Sigmoid colon (tissue), 7 donors: ENCODE results near the gene DLX3. TPM values are rescaled to one million over a fixed set of nuclear protein-coding genes. Genes with fewer than 3 reads are reported as not detected.

Experiments
- DNase-seq: peaks from one replicate; pipeline ENCODE4 v3.0.0-alpha.2; 2019
- H3K27ac ChIP-seq, 4 donors: fragments of 200-600 bp; sonication (generic); one replicate each; pipeline ENCODE4 v1.5.1; 2016 to 2019; ENCODE audit warnings: mild to moderate bottlenecking in 1 of 4
- H3K27me3 ChIP-seq, 3 donors: fragments of 200-600 bp; sonication (generic); one replicate each; pipeline ENCODE4 v1.5.1; 2019; ENCODE audit warnings: mild to moderate bottlenecking in 1 of 3
- H3K36me3 ChIP-seq, 4 donors: fragments of 200-600 bp; sonication (generic); one replicate each; pipeline ENCODE4 v1.5.1; 2016 to 2019
- H3K4me1 ChIP-seq, 4 donors: fragments of 200-600 bp; sonication (generic); one replicate each; pipeline ENCODE4 v1.5.1; 2017 to 2019
- H3K4me3 ChIP-seq, 4 donors: fragments of 200-600 bp; sonication (generic); one replicate each; pipeline ENCODE4 v1.5.1; 2017 to 2019; ENCODE audit warnings: mild to moderate bottlenecking in 2 of 4, moderate library complexity in 1 of 4
- H3K9me3 ChIP-seq, 4 donors: fragments of 200-600 bp in 3 of 4; sonication (generic) in 3 of 4; one replicate each; pipeline versions ENCODE4 v1.5.1 to v1.6.1; 2013 to 2019
- EP300 ChIP-seq, 4 donors: sonication (generic); formaldehyde crosslinking; IDR thresholded peaks; one replicate each; pipeline ENCODE4 v1.6.1; 2017; ENCODE audit warnings: antibody characterized with exemption in 4 of 4
- POLR2A ChIP-seq, 2 donors: fragments of 450-650 bp; IDR thresholded peaks; one replicate each; pipeline ENCODE4 v1.6.1; 2016; ENCODE audit warnings: antibody characterized with exemption in 2 of 2, mild to moderate bottlenecking in 2 of 2, moderate library complexity in 2 of 2
- POLR2AphosphoS5 ChIP-seq, 4 donors: sonication (generic); formaldehyde crosslinking; IDR thresholded peaks; one replicate each; pipeline ENCODE4 v1.6.1; 2017; ENCODE audit warnings: antibody characterized with exemption in 4 of 4
- WGBS, 2 donors: extraction: QIAGEN DNeasy Blood & Tissue Kit; methylation state at CpG; one replicate each; pipeline ENCODE4 v1.1.7; 2013; 5-methylcytosine and 5-hydroxymethylcytosine counted together
- intact Hi-C: fragments of 100-400 bp; cut with DNase I; formaldehyde crosslinking; loops from one replicate; pipeline ENCODE4 v1.15.1; 2023
- polyA plus RNA-seq, 3 donors: library from polyadenylated mRNA; stranded (reverse); fragments of 200-250 nt; gene quantifications; one replicate each; pipeline ENCODE4 v1.2.3, GENCODE V29; 2013
- total RNA-seq, 4 donors: library from RNA; depleted of rRNA; stranded (reverse); fragments of >200 nt; gene quantifications; one replicate each; pipeline ENCODE4 v1.1.0, GENCODE V29; 2016
- TF ChIP-seq, protein P1 (sequence below), 4 experiments: fragments of 450-650 bp in 3 of 4; fragments of 200-600 bp in 1 of 4; IDR thresholded peaks; one replicate each; pipeline ENCODE4 v1.5.1; 2016 to 2019; ENCODE audit warnings: antibody characterized with exemption in 4 of 4, mild to moderate bottlenecking in 3 of 4, moderate library complexity in 2 of 4
- donor health status: healthy with polysubstance abuse.
- donor health status: Bipolar disorder and iron deficiency.
- donor health status: healthy.

The DLX3 gene
- total and polyA plus RNA-seq, 7 donors: 0.07 to 0.27 TPM; not detected in 5

DNA sequence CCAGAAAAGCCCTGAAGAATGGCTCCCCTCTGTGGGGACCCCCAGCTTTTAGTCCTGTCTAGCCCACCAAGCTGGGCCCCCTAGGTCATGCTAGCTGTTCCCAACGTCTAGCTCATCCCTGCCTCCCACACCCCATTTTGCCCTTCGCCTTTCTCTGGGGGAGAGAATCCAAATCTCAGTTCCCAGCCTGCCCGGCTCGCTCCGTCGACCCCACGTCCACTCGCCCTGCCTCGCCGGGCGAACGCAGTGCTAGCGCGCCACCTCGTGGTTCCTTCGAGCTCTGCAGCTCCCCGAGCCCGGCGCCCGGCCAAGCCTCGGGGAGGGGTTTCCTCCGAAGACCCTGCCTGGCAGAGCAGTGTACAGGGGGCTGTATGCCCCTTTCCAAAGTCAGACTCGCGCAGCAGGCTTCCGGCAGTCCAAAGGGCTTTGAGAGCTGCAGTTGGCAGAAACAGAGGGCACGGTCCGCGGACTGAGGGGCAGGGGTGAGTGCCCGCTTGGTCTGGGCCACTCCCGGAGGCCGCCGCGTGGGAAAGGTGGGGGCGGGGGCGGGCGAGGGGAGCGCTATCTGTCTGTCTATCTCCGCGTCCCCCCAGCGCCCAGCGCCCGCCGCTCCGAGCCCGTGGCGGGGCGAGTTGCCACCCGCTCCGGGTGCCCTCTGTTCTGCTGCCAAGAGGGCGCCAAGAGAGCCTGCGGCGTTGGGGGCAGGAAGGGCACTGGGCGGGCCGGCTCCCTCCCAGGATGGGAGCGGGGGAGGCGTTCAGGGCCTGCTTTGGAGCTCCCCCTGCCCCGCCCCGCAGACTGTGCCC is 1.7 kb upstream of the DLX3 start:
- DNase-seq: no peak
- peaks cover 40 to 98% (median 87%) of the 10 kb centered on the region in 3 donors for H3K27me3 ChIP-seq

DNA sequence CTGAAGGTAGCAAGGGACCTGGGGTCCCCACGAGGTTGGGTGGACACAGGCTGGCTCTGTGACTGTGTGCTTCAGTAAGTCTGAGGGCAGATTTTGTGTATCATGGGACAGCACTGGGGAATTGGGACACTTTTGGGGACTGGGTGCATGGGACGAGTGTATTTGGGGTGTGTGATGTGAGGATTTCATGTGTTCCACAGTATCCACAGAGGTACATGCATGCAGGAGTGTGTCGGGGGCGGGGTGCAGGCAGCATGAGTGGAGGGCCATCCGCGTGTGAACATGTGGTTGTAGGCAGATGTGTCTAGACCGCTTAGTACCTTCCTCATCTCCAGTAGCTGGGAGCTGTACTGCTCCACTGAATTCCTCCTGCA is 1.1 kb upstream of the DLX3 start:
- no peak for DNase-seq
- no peak for TF ChIP-seq POLR2A (IDR thresholded peaks at IDR 0.05)
- TF ChIP-seq, protein P1, sequence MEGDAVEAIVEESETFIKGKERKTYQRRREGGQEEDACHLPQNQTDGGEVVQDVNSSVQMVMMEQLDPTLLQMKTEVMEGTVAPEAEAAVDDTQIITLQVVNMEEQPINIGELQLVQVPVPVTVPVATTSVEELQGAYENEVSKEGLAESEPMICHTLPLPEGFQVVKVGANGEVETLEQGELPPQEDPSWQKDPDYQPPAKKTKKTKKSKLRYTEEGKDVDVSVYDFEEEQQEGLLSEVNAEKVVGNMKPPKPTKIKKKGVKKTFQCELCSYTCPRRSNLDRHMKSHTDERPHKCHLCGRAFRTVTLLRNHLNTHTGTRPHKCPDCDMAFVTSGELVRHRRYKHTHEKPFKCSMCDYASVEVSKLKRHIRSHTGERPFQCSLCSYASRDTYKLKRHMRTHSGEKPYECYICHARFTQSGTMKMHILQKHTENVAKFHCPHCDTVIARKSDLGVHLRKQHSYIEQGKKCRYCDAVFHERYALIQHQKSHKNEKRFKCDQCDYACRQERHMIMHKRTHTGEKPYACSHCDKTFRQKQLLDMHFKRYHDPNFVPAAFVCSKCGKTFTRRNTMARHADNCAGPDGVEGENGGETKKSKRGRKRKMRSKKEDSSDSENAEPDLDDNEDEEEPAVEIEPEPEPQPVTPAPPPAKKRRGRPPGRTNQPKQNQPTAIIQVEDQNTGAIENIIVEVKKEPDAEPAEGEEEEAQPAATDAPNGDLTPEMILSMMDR (IDR thresholded peaks at IDR 0.05): no peak
- no peak for TF ChIP-seq POLR2AphosphoS5 (IDR thresholded peaks at IDR 0.05)
- no peak for TF ChIP-seq EP300 (IDR thresholded peaks at IDR 0.05)
- Histone ChIP-seq H3K4me3 (no peak overlapping the region), H3K36me3 (no peaks in the 10 kb centered on the region), H3K9me3 (no peaks in the 10 kb centered on the region), H3K27ac (no peak overlapping the region), H3K27me3 (peaks cover 40 to 98% (median 86%) of the 10 kb centered on the region in 3 donors), H3K4me1 (peaks cover 0 to 38% (median 37%) of the 10 kb centered on the region in 4 donors)
- intact Hi-C loops: loop anchor here (2.0 to 5.0 kb wide), 2 partner anchors 289 to 427 kb away; partner anchors contain the start of gene SLC35B1
- 49 to 56% methylated on average over 7 of the region's 7 CpGs for WGBS, 2 donors

More for the DNA sequence above, 1.7 kb upstream of the DLX3 start:
- intact Hi-C loops: loop anchor here (1.0 to 5.0 kb wide), 3 partner anchors 44 to 428 kb away; partner anchors contain the start of gene SLC35B1
- TF ChIP-seq, protein P1 (IDR thresholded peaks at IDR 0.05): peak; percentile 91 to 98 (median 94)
- TF ChIP-seq POLR2A (IDR thresholded peaks at IDR 0.05) (no peak), POLR2AphosphoS5 (IDR thresholded peaks at IDR 0.05) (peak in 1 of 4 donors; percentile 11), EP300 (IDR thresholded peaks at IDR 0.05) (no peak)
- Histone ChIP-seq H3K4me1 (peaks cover 0 to 38% (median 37%) of the 10 kb centered on the region in 4 donors), H3K4me3 (peak overlapping the region in 3 of 4 donors; percentile 32 to 42 (median 35)), H3K27ac (no peak overlapping the region), H3K36me3 (no peaks in the 10 kb centered on the region), H3K9me3 (no peaks in the 10 kb centered on the region)
- WGBS, 2 donors: 1 to 2% methylated on average over 58 of the region's 58 CpGs

DNA sequence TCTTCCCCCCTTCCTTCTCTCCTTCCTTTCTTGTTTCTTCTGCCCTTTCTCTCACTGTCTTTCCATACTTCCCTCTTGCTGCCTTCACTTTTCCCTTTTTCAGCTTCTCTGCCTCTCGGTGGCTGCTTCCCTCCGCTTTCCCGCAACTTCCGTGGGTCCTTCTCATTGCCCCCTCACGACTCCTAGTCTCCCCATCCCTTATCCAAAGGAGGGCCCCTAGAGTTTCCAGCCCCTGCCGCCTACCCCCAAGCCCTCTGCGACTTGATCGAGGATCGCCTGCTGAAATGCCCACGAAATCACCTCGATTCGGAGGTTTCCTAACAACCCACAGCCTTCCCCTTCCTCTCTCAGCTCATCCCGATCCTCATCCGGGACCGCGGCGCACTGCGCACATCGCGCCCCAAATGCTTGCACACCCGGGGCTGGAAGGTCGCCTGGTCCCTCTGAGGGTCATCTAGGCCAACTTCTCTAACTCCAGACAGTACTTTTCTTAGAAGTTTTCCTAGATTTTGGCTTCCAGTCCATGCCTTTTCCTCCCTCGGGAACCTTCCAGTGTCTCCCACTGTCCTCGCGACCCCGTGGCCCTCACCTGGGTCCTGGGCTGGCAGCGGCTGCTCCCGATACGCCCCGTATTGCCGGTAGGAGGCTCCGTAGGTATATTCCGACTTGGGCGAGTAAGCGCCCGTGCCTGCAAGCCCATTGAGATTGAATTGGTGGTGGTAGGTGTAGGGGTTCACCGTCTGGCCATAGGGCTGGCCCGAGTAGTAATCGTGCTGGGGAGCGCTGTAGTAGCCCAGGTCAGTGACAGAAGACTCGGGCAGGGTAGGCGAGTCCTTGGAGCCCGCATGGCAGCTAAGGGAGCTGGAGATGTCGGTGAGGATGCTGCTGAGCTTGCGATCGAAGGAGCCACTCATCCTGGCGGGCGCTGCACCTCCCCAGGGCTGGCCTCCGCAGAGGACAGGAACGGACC is 654 bp downstream of the DLX3 start:
- peak overlapping the region in 3 of 4 donors; percentile 37 to 49 (median 46) for H3K4me3 ChIP-seq
- WGBS, 2 donors: 7 to 21% methylated on average over 50 of the region's 50 CpGs
- H3K36me3 ChIP-seq: no peaks in the 10 kb centered on the region
- intact Hi-C loops: loop anchor here (5.0 kb wide), 1 partner anchor 287 kb away; the partner anchor contains the start of gene SLC35B1
- no peak for TF ChIP-seq POLR2AphosphoS5 (IDR thresholded peaks at IDR 0.05)
- TF ChIP-seq EP300 (IDR thresholded peaks at IDR 0.05): no peak
- TF ChIP-seq, protein P1 (IDR thresholded peaks at IDR 0.05): no peak
- no peak for TF ChIP-seq POLR2A (IDR thresholded peaks at IDR 0.05)
- no peak for DNase-seq
- H3K9me3 ChIP-seq: no peaks in the 10 kb centered on the region
- H3K27me3 ChIP-seq: peaks cover 35 to 98% (median 90%) of the 10 kb centered on the region in 3 donors
- no peak overlapping the region for H3K27ac ChIP-seq
- peaks cover 0 to 38% (median 37%) of the 10 kb centered on the region in 4 donors for H3K4me1 ChIP-seq

DNA sequence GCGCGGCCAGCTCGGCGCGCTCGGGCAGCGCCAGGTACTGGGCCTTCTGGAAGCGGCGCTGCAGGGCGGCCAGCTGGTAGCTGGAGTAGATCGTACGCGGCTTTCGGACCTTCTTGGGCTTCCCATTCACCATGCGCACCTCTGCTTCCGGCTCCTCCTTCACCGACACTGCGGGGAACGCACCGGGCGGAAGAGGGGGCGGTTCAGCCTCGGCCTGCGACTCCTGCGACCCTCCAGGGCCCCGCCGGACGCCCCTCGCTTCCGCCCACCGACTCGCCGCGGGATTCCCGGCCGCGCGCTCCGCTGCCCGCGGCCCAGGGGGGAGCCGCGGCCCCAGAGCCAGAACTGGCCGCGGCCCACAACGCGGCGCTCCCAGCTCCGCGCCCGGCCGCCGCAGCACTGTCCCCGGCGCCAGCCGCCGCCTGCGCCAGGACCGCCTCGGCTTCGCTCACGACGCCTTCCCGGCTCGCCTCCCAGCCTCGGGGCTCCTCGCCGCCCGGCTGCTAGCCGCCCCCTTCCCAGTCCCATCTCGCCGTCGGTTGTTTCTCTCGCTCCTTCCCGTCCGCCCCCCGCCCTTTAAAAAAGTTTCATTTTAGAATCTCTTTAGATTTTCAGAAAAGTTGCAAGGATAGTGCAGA is 1.5 kb downstream of the DLX3 start:
- Histone ChIP-seq H3K36me3 (no peaks in the 10 kb centered on the region), H3K9me3 (no peaks in the 10 kb centered on the region), H3K4me1 (peaks cover 0 to 38% (median 37%) of the 10 kb centered on the region in 4 donors), H3K27ac (no peak overlapping the region), H3K4me3 (peak overlapping the region; percentile 14 to 49 (median 42)), H3K27me3 (peaks cover 28 to 98% (median 86%) of the 10 kb centered on the region in 3 donors)
- no peak for DNase-seq
- TF ChIP-seq, protein P1 (IDR thresholded peaks at IDR 0.05): no peak
- TF ChIP-seq POLR2AphosphoS5 (IDR thresholded peaks at IDR 0.05) (no peak), POLR2A (IDR thresholded peaks at IDR 0.05) (no peak), EP300 (IDR thresholded peaks at IDR 0.05) (no peak)
- intact Hi-C loops: no loop called here
- 1% methylated on average over 77 of the region's 77 CpGs for WGBS, 2 donors
